SW 1271 (cell line): ENCODE measurements around the gene RC3H2.
A peak's percentile ranks its signal among the peaks of the same experiment; 100 is the strongest.
"Not testable (repeated sequence)": the region's sequence is repeated elsewhere in the genome, so short reads cannot be mapped to it uniquely, and the experiment has no call there.

Experiments
- DNase-seq, 2 experiments: peaks; one replicate each; lab custom pipeline; 2025; lab: John Stamatoyannopoulos, UW

RC3H2 gene

DNA sequence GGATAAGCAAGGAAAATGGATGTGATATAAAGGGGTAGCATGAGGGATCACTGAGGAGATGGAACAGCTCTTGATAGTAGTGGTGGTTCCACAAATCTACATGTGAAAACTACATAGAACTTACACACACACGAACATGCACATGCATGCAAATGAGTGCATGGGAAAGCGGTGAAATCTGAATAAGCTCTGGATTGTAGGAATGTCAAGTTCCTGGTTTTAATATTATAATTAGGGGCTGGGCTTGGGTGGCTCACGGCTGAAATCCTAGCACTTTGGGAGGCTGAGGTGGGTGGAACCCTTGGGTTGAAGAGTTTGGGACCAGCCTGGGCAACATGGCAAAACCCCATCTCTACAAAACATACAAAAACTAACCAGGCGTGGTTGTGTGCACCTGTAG is 63.7 kb downstream of the RC3H2 start:
- DNase-seq, result no peak

DNA sequence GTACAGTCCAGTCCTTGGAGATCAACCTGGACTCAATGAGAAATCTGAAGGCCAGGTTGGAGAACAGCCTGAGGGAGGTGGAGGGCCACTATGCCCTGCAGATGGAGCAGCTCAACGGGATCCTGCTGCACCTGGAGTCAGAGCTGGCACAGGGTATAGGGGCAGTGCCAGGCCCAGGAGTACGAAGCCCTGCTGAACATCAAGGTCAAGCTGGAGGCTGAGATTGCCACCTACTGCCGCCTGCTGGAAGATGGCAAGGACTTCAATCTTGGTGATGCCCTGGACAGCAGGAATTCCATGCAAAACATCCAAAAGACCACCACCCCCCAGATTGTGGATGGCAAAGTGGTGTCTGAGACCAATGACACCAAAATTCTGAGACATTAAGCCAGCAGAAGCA is 66.7 kb downstream of the RC3H2 start:
- DNase-seq, result not testable (repeated sequence)

DNA sequence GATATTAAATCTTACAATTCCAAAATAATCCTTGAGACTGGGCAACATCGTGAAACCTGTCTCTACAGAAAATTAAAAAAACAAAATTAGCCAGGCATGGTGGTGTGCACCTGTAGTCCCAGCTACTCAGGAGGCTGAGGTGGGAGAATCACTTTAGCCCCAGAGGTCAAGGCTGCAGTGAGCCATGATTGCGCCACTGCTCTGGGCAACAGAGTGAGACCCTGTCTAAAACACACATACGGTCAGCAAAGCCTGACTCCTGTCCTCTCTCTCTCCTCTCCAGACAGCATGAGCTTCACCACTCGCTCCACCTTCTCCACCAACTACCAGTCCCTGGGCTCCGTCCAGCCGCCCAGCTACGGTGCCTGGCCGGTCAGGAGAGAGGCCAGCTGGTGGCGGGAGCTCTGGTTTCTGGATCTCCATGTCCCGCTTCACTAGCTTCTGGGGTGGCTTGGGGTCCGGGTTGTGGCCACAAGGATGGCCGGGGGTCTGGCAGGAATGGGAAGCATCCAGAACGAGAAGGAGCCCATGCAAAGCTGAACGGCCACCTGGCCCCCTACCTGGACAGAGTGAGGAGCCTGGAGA is 67.8 kb downstream of the RC3H2 start:
- no peak for DNase-seq

DNA sequence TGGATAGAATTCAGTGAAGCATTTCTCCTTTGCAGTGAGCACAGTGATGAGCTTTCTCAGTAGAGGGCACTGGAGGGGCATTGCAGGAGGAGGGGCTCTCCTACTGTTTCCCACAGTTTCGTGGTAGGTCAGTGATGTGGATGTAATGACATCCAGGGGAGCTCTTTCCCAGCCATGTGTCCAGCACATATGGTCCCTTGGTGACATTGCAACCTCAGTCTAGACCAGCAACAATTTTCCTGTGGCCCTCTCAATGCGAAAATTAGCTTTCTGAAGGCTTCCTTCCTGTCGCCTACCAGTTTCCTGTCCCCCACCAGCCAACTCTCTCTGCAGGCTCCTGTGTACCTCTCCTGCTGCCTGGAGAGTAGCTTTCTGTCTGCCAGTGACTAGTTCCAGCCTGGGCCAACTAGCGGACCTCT is 69.8 kb downstream of the RC3H2 start:
- no peak for DNase-seq

DNA sequence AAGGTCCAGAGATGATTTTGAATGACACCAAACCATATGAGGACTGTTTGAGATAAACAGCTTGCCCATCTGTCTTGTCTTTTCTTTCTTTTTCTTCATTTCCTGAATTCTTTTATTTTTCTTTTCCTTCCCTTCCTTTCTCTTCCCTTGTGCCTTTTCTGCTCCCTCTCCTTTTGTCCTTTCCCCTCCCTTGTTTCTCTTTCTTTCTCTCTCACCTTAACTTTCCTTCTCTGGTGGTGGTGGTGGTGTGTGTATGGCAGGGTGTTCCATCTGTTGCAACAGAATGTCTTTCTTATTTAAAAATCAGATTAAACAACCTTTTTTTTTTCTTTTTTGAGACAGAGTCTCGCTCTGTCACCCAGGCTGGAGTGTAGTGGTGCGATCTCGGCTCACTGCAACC is 73.0 kb downstream of the RC3H2 start:
- DNase-seq, result no peak

DNA sequence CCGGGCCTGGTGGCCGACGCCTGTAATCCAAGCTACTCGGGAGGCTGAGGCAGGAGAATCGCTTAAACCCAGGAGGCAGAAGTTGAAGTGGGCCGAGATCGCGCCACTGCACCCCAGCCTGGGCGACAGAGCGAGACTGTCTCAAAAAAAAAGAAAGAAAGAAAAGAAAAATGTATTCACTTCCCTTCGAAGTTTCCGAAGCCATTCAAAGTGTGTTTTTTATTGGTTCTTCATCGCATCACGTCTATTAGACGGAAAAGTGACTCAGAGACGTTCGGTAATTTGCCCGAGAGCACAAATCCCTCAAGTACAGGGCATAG is 76.2 kb downstream of the RC3H2 start:
- DNase-seq, result not testable (repeated sequence)

DNA sequence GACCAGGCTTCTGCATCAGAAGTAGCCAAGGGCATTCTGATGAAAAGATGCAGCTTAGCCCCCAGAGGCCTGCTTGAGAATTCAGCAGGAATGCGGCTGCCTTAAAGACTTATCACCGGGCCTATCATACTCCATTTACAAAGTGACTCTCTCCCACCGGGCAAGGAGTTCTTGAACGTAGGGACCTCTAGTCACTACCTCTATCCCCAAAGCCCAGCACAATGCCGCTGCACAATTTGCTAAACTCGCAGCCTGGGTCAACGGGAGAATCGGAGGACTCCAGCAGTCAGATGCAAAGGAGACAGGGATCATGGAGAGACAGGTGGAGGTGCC is 77.4 kb downstream of the RC3H2 start:
- DNase-seq, result no peak

DNA sequence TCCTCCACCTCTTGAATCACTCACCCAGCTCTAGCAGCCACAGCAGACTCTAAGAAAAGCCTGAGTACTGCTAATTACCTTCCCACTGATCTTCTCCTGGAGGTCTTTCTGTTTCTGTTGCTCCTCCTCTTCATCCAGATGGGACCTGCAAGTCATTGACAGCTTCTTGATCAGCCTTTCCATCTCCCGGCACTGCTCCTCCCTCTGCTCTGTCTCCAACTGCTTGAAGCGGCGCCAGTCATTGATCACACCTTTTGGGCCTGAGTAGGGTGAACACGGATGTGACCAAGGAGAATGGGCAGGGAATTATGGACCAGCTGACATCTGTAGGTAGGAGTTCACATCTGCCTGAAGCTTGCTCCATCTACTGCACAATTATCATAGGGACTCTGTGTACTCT is 82.2 kb downstream of the RC3H2 start:
- no peak for DNase-seq

DNA sequence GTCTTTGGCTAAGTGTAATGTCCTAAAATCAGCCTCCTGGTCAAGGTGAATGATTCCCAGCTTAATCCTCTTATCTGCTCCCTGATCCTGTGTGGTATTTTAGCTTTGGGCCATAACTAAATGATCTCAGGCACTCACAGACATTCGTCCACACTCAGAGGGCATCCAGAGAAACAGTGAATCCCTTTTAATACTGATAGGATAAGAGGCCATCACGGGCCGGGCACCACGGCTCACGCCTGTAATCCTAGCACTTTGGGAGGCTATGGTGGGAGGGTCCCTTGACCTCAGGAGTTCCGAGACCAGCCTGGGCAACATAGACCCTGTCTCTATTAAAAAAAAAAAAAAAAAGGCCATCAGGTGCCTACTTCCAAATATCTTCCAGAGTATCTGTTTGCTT is 83.1 kb downstream of the RC3H2 start:
- no peak for DNase-seq

DNA sequence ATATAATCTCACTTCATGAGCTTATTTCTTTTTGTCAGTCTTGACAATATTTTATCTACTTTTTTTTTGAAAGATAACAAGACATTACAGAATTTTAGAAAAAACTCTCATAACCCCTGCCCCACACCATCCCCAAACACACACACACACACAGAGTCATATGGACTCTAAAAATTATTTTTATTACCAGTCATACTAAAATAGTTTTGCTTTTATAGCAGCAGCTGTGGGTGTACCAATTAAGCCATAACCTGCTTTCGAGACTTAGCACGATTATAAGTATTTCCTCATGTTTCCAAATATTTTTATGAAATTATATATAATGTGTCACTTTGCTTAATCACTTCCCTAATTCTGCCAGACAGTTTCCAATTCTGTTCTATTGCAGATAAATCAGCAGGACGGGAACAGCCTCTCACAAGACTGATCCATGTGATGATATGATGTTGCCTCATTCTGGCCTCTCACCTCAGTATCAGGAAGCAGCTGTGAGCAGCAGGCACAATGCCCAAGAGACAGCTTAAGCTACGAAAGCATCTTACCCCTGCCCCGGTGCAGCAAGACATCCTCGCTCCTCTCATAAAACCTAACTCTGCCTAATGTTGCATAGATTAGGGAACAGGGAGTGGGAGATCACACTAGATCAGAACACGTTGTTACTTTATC is 83.7 kb downstream of the RC3H2 start:
- DNase-seq, result no peak

DNA sequence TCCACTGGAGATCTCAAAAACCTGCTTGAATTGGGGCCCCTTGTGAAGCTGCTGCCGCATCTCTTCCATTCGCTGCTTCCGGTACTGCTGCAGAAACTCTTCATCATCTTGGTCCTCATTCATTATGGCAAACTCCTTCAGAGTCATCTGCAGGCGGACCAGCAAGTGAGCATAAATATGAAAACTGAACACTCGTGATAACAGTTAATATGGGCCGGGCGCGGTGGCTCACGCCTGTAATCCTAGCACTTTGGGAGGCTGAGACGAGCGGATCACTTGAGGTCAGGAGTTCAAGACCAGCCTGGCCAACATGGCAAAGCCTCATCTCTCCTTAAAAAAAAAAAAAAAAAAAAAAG is 84.7 kb downstream of the RC3H2 start:
- DNase-seq, result no peak

DNA sequence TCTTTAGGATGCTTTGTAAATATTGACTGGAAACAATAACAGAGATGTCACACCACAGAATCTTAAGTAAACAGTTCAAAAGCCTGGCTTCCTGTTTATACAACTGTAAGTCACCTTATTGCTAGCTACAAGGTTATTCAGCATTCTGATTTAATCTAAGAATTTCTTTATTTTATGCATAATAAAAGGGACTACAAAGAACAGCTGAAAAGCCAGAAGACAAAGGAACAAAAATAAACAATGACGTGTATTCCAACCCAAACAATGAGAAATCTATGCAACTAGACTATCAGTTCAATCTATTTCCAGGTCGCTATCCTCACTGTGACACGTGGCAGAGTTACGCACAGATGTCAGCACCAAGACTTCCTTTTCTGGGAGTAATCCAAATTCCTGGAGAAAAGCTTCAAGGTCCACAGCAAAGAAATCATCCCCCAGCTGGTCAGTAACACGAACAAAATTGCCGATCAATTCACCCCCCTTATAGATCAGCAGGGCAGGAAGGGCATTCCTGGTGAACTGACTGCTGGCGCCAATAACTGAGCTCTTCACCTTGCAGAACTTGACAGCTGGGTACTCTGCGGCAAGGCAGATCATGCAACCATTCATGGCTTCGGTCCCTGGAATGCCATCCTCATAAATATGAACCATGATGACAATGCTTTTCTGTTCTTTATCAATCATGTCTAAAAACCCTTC is 85.2 kb downstream of the RC3H2 start:
- DNase-seq, result no peak

DNA sequence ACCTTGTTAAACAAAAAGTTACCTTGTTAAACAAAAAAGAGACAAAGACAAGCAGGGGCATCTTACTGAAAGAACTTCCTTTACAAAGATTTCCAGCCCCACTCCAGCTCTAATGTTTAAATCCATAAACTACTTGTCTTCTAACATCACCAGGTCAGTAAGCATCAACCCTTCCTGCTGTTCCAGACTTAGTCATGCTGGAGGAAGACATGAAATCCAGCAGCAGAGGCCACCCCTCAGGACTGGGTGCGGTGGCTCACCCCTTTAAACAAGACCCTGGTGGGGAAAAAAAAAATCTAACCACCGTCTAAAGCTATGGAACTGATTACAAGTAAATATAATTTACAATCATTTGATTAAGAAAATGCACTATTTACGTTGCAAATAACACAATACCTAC is 85.8 kb downstream of the RC3H2 start:
- DNase-seq, result no peak

DNA sequence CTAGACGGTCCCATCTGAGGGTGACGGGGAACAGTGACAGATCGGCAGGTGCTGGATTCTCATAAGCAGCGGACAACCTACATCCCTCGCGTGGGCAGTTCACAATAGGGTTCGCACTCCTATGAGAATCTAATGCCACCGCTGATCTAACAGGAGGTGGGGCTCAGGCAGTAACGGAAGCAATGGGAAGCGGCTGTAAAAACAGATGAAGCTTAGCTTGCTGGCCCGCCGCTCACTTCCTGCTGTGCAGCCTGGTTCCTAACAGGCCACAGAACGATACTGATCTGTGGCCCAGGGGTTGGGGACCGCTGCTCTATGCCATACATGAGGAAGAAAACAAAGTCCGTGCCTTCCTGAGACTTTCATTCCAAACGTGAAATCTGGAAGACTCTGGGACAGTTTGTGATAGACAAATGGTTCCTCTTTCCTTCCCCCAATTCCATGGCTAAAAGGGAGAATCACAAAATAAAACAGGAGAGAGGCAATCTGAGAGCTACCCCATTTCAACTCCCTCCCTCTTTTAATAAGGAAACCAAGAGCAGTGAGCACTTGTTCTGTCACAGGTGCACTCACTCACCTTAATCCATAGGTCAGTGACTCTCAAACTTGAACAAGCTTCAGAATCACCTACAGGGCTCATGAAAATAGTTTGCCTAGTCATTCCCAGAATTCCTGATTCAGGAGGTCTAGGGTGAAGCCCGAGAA is 88.8 kb downstream of the RC3H2 start:
- DNase-seq, result no peak

DNA sequence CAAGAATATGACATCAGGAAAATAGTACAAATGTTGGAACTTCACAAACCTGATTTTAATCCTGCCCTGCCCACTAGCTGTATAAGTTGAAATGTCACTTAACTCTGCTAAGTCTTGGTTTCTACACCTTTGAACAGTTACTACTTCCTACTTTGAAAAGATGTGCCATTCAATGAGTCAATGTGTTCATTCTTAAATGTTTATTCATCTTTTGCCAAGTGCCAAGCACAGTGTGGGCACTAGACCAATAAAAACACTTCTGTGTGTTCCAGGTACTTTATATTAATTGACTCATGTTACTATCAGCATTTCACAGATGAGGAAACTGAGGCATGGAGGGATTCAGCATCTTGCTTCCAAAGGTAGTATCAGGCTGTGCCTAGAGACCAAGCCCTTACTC is 89.6 kb downstream of the RC3H2 start:
- DNase-seq, result no peak

DNA sequence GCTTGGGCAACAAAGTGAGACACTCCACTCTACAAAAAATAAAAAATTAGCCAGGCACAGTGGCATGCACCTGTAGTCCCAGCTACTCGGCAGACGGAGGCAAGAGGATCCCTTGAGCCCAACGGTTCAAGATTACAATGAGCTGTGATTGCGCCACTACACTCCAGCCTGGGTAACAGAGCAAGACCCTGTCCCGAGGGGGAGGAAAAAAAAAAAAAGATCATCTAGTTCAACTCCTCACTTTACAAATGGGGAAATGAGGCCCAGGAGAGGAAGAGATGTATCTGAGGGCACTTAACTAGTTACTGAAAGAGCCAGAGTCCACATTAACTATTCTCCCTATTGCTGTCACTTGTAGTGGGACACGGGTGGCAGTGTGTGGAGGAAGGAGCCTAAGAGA is 90.6 kb downstream of the RC3H2 start:
- DNase-seq, result no peak

DNA sequence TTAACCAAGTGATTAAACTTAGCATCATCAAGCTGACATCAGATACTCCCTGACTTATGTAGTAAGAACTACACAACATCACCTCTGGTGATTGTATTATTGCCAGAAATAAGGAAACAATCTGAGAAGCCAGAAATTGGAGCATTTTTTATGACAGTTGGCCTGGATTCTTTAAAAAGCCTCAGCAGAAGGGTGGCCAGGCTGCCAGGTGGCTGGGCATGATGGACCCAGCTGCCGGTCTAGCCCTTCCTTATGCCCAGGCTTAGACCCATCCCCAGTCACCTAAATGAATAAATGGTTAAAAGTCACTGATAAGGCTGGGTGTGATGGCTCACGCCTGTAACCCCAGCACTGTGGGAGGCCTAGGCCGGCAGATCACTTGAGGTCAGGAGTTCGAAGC is 92.4 kb downstream of the RC3H2 start:
- no peak for DNase-seq

DNA sequence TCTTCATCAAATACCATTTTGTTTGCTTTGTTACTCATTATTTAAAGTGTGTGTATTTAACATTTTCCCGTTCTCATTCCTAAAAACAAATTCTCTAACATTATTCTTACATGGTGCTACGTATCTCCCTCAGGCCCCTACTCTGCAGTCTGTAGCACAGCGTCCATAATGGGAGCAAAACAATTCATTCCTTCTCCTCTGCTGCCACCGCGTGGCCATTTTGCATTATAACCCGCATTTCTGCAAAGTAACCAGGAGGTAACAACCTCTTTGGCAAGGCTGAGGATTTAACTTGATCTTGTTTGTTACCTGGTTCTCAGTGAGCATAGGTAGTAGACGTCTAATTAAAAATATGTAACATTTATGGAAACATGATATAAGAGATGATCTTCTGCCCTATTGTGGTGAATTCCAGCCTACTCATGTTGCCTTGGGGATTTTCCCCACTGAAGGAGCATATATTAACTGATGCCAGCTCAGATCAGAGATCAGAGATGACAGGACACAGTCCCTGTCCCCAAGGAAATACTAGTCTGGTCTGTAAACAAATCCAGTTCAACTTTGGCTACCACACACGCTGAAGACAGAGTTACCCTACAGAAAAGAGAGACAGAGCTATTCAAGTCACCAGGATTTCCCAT is 94.7 kb downstream of the RC3H2 start:
- peak; percentile 25 to 73 for DNase-seq

DNA sequence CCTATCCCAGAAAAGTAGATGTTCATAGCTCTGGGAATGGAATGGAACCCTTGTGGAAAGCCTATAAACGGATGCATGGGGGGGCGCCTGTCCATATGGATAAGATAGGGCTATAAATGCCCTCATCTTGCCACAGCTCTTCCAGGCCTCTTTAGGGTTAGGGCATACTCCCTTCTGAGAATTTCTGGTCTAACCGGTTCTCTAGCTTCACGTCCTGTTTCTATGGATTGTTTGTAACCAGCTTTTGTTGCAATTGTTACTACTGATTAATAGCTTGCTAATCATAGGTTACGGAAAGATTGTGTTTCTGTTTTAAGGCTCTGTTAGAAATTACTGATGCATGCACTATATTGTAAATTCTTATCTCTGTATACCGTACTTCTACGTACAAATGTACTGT is 95.9 kb downstream of the RC3H2 start:
- DNase-seq, result not testable (repeated sequence)

DNA sequence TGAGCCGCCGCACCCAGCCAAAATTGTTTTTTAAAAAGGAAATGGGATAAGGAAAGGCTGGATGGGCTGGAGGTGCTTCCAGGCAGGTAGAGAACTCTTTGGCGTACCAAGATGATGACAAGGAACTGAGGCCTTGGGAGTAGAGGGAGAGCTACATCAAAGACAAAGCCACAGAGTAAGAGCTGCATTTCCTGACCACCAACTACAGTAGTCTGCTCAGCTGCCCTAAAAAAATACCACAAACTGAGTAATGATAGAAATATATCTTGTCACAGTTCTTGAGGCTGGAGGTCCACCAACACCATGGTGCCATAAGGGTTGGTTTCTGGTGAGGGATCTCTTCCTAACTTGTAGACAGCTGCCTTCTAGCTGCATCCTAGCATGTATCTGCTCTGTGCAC is 97.0 kb downstream of the RC3H2 start:
- DNase-seq, result no peak

DNA sequence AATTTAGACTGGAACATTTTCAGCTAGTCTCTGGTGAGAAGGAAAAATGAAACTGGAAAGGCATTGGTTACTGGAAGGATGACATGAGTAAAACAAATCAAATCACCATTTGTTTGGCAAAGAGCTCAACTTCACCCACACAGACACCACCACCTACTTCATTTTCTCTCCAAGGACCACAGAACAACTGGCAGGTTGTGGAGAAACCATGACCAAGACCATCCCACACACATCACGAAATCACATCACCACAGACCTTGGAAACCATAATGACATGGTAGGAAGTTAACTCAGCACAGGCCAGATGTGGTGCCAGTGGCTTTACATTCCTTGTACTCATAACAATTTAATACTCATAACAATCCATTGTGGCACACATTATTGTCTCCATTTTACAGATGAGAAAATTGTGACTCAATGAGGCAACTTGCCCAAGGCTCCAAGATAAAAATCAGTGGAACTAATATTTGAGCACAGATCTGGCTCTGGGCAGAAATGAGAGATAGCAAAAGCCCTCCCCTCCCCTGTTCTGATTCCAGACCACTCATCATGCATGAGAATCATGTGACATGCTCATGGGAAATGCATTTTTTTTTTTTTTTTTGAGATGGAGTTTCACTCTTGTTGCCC is 97.8 kb downstream of the RC3H2 start:
- DNase-seq, result no peak

DNA sequence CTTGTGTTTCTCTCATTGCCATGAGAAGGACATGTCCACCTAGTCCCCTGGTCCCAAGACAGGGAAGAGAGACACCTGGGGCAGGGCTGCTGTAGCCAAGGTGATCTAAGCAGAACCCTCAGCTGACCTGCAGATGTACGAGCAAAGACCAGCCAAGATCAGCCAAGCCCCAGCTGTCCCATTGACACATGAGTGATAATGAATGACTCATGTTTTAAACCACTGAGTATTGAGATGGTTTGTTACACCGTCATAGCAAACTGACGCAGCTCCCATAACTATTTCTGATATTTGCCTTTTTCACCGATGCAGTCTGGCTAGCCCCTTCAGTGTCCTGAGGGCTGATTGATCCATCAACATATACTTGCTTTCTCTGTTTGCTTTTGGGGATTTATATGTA is 98.5 kb downstream of the RC3H2 start:
- no peak for DNase-seq
